HK-2 (cell line): ENCODE results near the gene ABR.
A peak's percentile ranks its signal among the peaks of the same experiment; 100 is the strongest.
"Not testable (repeated sequence)": the region's sequence is repeated elsewhere in the genome, so short reads cannot be mapped to it uniquely, and the experiment has no call there.

Experiments
- DNase-seq: peaks from one replicate; pipeline ENCODE4 v3.0.0-alpha.2; 2018; ENCODE audit not compliant: unreplicated experiment

The ABR gene

DNA sequence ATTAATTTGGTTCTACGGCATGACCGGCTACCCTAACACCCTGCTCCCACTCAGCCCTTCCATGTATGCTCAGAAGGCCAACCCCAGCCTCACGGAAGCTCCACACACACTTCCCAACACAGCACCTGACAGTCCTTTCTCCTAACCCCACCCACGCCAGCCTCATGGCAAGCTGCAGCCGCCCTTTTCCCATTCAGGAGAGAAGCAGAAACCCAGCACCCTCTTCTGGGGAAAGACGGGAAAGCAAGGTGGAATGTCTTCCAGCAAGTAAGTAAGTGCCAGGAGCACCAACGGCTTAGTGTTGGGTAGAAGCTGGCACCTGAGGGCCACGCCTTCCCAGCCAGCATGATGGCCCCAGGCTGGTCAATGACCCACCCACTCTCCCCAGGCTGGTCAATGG is 32.1 kb downstream of the ABR start:
- DNase-seq: peak; percentile 70

GRCh38 chr17:1146561-1147265 is 33.1 kb downstream of the ABR start:
- no peak for DNase-seq

DNA sequence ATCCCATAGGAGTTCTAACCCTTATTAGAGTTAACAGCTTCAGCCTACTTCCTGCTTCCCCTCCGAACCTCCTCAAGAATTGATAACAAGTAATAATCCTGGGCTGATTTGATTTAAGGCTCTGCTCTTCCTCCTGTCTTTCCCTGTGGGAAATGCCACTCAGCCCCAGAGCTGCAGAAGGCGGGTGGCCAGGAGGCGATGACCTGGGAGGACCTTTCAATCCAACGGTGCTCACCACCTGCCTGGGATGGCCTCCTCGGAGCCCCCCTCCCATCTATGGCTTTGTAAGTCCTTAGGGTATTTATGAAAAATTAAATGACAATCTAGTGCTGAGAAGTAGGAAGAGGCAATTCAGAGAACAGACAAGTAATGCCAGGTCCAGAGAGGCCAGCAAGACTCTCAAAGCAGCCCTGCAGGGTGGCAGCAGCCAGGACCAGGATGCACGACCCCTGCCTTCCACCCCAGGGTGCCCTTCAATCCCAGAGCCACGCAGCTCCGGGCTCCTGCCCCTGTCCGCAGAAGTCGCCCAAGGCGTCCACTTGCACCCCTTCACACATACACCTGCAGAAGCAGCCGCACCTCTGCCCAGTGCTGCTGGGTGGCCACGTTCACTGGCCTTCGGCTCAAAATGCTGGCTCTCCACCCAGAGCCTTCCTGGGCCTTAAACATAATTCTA is 34.3 kb downstream of the ABR start:
- no peak for DNase-seq

- DNase-seq: no peak
These were observed 35.6 kb downstream of the ABR start for GRCh38 chr17:1144162-1144561.

DNA sequence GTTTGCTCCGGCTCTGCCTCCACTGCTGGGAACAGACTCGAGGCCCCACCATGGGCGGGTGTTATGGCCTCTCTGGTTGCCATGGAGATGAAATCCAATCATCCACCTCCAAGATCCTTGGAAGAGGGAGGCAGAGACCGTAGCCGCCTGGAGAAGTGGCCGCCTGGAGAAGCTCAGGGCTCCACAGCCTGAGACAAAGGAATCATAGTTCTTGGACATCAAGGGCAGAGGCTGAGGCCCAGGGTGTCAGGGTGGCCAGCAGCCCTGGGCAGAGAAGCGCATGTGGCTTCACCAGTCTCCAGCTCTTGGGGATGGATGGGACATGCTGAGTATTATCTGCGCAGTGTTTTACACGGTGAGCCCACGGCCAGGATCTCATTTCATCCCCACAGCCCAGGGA is 36.2 kb downstream of the ABR start:
- DNase-seq: no peak

- no peak for DNase-seq
These were observed 37.2 kb downstream of the ABR start for GRCh38 chr17:1142561-1142971.

GRCh38 chr17:1137465-1137894 is 42.3 kb downstream of the ABR start:
- DNase-seq: no peak

GRCh38 chr17:1136748-1137147 is 43.0 kb downstream of the ABR start:
- DNase-seq: no peak

GRCh38 chr17:1134634-1135324 is 45.0 kb downstream of the ABR start:
- DNase-seq: no peak

DNA sequence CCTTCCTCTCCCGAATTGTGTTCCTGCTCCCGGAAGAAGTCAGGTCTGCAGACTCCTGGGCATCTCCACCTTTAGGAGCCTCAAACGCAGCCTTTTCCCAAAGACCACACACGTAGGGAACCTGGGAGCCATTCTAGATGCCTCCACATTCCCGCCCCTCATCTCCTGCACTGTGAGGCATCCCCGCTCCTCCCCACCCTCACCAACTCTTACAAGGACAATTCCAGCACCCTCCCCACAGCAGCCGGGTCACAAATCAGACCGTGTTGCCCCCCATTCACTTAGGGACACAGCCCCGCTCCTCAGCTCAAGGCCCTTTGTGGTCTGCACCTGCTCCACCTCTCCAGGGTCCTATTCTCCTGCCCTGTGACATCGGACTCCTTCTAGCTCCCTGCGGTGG is 49.6 kb downstream of the ABR start:
- DNase-seq: no peak

GRCh38 chr17:1128463-1128862 is 51.3 kb downstream of the ABR start:
- not testable (repeated sequence) for DNase-seq

DNA sequence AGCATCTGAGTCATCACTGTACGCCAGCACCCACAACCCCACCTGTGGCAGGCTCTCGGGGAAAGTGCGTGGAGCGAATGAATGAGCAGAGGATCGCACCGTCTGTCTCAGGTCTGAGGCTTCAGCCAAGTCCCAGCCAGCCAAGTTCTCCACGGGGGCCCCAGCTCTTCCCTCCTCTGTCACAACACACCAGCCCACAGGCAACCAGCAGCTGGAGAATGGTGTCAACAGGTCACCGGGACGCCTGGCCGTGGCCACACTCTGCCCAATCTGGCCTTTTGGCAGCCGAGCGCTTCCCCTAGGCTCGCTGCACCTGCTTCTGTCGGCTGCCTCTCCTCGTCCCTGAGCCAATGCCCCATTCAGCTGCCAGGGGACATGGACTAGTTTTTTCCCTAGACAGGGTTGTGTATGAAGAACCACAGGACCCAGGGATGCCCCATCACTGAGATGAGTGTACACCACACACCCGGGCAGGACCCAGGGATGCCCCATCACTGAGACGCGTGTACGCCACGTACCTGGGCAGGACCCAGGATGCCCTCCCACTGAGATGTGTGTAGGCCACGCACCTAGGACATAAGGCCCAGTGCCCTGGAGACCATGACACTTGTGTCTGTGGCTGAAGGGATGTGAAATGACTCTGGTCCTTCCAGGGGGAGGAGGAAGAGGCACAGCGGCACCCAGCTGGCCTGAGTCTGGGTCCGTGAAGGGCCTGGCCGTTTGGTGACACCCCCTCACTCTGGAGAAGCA is 52.8 kb downstream of the ABR start:
- no peak for DNase-seq

DNA sequence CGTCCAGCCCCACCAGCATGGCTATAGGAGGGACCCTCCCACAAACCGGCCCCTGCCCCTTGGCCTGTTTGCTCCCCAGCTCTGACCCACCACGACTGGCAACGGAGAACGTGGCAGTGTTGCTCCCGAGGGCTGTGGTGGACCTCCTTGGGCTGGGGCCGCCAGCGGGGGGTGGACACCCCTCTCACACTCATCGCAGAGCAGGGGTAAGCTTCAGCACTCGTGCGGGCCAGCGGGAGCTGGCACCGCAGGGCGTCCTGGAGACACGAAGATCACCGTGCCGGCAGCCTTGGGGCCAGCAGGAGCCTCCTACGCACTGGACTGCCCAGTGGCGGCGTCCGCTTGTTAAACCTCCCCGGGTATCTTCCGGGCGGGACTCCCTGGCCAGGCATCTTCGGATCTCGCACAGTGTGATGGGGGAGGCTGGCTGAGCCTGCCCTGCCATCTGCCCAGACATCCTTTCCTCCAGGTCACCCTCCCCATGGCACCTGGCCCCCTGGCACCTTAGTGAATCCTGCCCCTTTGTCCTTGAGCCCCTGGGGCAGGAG is 53.5 kb downstream of the ABR start:
- no peak for DNase-seq

DNA sequence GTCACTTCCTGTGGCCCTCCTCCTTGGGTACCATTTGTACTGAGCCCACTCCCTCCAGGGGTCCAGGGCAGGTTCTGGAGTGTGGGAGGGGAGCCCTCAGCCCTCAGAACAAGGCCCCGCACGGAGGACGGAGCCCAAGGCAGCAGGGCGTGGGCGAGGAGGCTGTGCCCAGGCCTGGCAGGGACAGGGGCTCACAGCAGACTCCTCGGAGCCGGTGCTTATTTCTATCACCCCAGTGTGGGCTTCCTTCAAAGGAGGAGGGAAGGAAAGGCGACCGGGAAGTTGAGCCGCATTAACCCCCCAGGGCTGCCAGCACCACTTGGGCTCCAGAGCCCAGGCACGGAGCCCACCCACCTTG is 54.0 kb downstream of the ABR start:
- no peak for DNase-seq

- DNase-seq: no peak
These were observed 54.6 kb downstream of the ABR start for GRCh38 chr17:1124896-1125787.

- DNase-seq: no peak
These were observed 55.7 kb downstream of the ABR start for GRCh38 chr17:1123921-1124715.

GRCh38 chr17:1123393-1123831 is 56.4 kb downstream of the ABR start:
- DNase-seq: no peak

DNA sequence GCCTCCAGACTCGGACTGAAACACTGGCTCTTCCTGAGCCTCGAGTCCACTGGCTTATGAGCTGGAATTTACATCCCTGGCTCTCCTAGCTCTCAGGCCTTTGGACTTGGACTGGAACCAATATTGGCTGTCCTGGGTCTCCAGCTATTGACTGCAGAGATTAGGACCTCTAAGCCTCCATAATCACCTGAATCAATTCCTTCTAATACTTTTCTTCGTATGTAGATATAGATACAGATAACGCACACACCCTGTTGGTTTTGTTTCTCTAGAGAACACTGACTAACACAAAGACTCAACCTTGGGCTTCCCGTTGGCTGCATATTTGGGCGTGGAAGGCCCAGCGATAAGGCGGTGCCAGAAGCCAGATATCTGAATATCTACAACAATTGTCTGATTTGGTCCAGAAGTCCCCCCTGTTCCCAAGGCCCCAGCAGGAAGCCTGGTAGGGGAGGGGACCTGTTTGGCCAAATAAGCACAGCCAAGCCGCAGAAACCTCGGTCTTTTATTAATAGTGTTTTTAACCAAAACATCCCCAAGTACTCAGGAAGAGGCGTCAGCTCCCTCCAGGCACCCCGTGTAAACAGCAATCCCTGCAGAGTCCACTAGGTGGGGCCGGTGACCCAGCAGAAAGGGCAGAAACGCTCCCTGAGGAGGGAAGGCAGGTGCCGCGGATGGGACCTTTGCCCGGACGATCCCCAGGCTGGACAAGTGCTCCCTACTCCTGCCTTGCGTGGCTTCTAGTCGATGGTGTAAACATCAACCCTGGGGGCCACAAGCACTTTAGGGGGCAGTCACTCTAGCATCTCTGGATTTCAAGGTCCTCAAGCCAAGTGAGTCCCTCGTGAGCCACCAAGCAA is 57.0 kb downstream of the ABR start:
- DNase-seq: peak; percentile 83

DNA sequence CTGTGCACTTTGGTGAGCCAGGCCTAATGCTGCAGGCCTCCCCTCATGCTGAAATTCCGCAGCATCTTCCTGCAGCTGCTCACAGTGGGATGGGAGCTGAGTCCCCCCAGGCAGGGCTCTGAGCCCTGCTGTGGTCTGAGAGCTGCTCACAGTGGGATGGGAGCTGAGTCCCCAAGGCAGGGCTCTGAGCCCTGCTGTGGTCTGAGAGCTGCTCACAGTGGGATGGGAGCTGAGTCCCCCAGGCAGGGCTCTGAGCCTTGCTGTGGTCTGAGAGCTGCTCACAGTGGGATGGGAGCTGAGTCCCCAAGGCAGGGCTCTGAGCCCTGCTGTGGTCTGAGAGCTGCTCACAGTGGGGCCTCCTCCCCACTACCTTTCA is 58.4 kb downstream of the ABR start:
- not testable (repeated sequence) for DNase-seq
